Limb (tissue), 2 donors: Measurements from ENCODE around the gene NLRX1.
"Not testable (repeated sequence)": the region's sequence is repeated elsewhere in the genome, so short reads cannot be mapped to it uniquely, and the experiment has no call there.

Experiments used
- DNase-seq, 2 donors: peaks; one replicate each; pipeline ENCODE4 v3.0.0-alpha.2; 2016; ENCODE audit errors: extremely low spot score in 2 of 2

The NLRX1 gene

GRCh38 chr11:119168471-119169281, at the start of gene NLRX1:
Gene NLRX1, plus strand, starts transcription at chr11:119168725. Its CDS starts 2,679 bp downstream, at chr11:119171404.
- peak; percentile 75 to 87 for DNase-seq

- DNase-seq = no peak
Measured at GRCh38 chr11:119118946-119119345, 49.6 kb upstream of the NLRX1 start.

- DNase-seq = peak in 1 of 2 donors; percentile 50
Measured at GRCh38 chr11:119120639-119121007, 47.9 kb upstream of the NLRX1 start.

DNA sequence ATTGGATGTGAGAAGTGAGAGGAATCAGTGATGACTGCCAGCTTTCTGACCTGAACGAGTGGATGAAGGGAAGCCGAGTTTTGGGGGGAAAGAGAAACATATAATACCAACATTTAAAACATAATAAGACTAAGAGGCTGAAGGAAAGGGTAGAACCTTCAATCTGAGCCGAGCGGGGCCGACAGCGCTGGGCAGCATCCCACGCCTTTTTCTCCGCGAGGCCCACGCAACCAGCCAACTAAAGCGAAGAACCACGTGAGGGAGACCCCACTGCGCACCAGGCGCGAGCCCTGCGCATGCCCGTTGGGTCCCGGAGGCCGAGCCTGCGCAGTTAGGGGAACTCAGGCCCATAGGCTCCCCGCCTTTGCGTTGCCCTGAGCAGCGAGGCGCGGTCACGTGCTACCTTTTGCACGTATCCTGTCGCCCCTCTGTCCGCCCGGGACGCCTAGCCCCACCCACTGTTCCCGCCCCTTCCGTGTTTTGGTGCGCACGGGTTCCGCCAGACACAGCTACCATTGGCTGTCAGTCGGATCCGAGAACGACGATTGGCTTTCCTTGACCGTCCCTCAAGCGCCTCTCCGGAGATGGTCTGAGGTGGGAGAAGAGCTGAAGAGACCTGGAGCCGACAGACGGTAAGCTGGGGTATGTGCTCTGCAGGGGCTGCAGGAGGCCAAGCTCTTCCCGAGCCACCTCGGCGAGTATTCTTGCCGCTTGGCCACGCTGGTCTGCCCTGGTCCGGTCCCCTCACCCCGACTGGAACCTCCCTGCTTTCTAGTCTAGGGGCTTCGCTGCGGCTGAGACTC, 47.3 kb upstream of the NLRX1 start, which contains the start of gene HINFP:
TSS of gene HINFP (plus strand) at position 573 of the 803 bp plus-strand sequence. CDS start 5,365 bp downstream, outside the sequence.
- peak; percentile 99 to 100 for DNase-seq

GRCh38 chr11:119121811-119122124, 46.8 kb upstream of the NLRX1 start:
- no peak for DNase-seq

GRCh38 chr11:119125821-119126220, 42.7 kb upstream of the NLRX1 start:
- DNase-seq = no peak

GRCh38 chr11:119126675-119127268, 41.8 kb upstream of the NLRX1 start:
- DNase-seq = no peak

DNA sequence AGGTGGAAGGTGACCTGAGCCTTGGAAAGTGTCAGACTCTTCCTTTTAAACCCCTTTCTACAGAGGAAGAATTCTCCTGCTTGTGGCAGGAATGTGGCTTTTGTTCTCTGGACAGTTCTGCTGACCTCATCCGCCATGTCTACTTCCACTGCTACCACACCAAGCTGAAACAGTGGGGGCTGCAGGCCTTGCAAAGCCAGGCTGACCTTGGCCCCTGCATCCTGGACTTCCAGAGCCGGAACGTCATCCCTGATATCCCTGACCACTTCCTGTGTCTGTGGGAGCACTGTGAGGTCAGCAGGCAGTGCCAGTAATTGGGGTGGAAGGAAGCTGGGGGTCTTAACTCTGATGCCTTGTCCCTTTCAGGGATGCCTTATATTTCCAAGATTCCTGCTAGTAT, 37.9 kb upstream of the NLRX1 start:
- DNase-seq = no peak

DNA sequence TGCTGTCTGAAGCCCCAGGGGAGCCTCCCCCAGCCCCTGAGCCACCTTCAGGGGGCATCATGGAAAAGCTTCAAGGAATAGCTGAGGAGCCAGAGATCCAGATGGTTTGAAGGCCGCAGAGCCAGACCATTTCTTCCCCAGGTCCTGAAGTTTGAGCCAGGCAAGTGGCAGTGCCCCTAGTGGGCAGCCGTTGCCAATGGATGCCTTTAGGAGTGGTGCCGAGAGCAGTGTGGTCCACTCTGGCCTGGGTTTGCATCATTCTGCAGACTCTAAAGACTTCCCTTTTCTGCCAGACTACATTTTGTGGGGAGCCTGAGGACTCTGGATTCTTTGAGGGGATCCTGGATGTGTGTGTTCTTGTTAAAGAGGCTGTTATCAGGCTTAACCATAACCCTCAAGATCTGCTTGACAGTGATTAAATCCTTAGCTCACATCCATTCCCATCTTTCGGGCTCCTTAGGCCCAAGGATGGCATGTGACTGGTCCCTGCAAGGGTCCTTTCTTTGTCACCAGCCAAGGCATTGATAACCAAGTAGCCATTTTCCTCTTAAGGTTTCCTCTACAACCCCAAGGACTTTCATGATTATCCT, 34.0 kb upstream of the NLRX1 start:
- DNase-seq = no peak

GRCh38 chr11:119139276-119139675, 29.2 kb upstream of the NLRX1 start:
- not testable (repeated sequence) for DNase-seq

DNA sequence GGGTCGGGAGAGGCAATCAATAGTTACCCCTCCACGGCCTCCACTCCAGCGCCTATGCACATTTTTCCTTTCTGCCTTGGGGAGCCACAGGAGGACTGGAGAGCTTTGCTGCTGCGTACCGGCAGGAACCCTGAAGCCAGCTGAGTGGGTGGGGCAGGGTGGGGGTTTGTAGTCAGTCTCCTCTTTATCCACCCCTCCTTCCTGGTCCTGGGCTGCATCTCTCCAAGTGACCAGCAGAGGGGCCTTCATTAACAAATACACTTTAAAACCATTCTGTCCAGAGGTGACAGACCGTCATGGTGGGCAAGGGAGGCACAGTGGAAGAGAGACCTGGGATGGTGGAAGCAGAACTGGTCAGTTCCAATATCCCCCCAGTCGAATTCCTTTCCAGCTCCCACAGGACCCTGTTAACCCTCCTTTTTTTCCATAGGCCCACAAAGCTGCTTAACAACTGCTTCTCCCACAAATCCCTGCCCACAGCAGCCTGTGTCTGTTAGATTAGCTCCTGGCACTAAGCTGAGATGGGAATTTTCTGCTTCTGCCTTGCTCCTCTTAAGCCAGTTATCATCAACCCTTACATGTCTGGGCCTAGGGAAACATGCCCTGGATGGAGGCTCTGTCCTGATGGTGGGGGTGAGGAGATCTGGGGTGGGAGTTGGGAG, 23.6 kb upstream of the NLRX1 start:
- peak; percentile 21 to 65 for DNase-seq

- DNase-seq = no peak
Measured at GRCh38 chr11:119145551-119145950, 23.0 kb upstream of the NLRX1 start.

- DNase-seq = no peak
Measured at GRCh38 chr11:119147604-119148333, 20.8 kb upstream of the NLRX1 start.

GRCh38 chr11:119148720-119149017, 19.9 kb upstream of the NLRX1 start:
- no peak for DNase-seq

DNA sequence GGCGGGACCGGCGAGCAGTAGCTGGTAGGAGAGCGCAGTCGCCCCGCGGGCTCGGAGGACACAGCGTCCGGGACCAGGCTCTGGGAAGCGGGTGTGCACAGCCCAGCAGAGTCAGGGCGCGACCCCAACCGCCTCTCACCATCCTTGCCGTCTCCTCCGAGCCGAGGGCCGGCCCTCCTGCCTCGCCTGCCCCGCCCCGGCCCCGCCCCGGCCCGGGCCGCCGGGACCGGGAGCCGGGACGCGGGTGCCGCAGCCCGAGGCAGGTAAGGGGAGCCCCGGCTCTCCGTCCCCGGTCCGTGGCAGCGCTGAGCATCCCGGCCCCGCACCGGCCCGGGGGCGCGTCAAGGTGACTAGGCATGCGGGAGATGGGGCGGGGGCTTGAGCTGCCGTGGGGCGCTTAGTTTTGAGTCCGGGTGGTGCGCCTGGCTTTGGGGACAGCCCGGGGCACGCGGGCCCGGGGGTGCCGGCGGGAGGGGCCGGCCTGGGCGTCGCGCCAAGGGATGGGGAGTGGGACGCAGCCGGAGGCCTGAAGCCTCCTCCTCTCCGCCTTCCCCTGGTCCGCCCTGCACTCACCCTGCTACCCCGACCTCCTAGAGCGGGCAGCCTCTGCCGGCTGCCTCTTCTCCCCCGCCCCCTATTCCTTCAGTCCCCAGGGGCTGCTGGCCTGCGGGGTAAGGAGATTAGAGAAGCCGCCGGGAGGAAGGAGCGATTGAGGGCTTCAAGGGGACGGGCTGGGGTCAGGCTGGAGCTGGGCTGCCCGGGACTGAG, 19.3 kb upstream of the NLRX1 start, which contains the start of gene ABCG4:
TSS of gene ABCG4 (plus strand) at position 35 of the 768 bp plus-strand sequence. CDS start 914 bp downstream, outside the sequence.
- DNase-seq = peak in 1 of 2 donors; percentile 65

DNA sequence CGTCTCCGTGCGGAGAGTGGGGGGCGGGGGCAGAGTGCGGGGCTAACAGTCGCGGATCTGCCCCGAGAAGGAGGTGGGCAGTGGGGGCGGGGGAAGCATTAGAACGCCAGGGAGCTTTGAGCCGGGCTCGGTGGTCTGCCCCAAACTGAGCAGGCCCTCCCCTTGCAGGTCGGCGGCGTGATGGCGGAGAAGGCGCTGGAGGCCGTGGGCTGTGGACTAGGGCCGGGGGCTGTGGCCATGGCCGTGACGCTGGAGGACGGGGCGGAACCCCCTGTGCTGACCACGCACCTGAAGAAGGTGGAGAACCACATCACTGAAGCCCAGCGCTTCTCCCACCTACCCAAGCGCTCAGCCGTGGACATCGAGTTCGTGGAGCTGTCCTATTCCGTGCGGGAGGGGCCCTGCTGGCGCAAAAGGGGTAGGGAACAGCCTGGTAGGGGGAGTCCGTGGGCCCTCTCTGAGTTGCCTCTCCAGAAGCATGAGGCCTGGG, 18.7 kb upstream of the NLRX1 start:
- DNase-seq = no peak

DNA sequence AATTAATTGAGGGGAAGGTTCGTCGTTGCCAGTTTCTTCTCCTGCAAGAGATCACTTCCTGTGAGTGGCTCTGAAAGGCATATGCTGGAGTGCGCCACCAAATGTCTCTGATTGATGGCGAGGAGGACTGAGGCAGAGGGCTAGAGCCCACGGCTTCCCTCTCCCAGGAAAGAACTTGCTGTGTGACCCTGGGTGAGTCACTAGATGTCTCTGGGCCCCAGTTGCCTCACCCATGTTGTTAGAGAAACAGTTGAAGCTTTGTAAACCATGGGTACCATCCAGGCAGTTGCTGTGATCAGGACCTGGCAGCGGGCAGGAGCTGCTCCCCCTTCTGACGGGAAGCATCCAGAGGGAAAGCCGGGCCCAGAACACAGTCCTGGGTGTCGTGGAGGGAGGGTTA, 16.5 kb upstream of the NLRX1 start:
- DNase-seq = no peak

GRCh38 chr11:119152604-119153003, 15.9 kb upstream of the NLRX1 start:
- no peak for DNase-seq

DNA sequence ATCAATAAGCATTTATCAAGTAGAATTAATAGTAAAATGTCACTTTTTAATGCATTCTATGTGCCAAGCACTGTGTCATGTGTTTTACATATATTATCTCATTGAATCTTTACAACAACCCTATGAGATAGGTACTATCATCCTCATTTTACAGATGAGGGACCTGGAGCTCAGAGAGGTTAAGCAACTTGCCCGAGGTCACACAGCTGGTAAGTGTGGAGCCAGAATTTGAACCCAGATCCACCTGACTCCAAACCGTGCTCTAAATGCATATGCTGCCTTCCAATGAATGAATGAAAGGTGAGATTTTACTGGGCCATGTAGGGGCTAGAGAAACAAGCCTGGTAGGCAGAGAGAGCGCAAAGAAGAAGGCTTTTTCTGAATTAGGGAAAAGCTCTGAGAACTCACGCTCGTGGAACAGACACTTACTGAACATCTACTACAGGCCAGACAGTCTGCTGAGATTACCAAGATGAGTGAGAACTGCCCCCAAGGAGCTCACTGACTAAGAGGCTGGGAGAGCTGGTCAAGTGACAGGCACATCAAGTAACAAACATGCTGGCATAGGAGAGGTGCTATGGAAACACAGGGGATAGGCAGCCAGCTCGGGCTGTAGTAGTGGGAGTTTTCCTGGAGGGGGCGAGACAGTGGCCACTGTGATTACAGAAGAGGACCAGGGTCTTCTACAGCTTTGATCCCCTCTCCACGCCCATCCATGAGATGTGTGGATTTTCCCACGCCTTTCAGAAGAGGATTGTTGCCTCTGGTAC, 15.3 kb upstream of the NLRX1 start:
- no peak for DNase-seq
